22Rv1 (cell line): ENCODE data around the gene FANCI.
A peak's percentile ranks its signal among the peaks of the same experiment; 100 is the strongest.

Experiments
- CTCF ChIP-seq: fragments of 450-650 bp; IDR thresholded peaks from 2 replicates; pipeline ENCODE4 v1.5.1; 2017; ENCODE audit warnings: mild to moderate bottlenecking
- ZFX ChIP-seq: fragments of 450-650 bp; IDR thresholded peaks from 2 replicates; pipeline ENCODE4 v1.6.1; 2017; ENCODE audit warnings: antibody characterized with exemption, borderline replicate concordance

DNA sequence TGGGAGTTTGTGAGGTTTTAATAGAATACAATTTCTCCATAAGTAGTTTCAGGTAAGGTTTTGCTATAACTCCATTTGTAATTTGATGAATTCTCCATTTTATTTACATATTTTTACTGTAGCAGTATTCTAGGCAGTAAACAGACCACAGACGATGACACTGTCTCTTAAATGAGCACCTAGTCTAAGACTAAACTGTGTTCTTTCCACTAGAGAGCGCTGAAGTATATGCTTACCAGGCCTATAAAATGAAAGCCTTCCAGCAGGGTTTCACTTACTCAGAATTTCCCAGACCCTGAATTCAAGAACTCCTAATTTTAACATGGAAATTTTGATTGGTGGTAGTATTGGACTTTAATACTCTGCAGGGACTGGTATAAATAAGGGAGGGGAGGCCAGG lies 49.2 kb downstream of the FANCI start:
- TF ChIP-seq CTCF: 0 out of 2 replicates have a peak, but pooled peaks have one; percentile 8
- no peak for TF ChIP-seq ZFX
